ENCODE measurements around the gene USP10.

USP10 gene

DNA sequence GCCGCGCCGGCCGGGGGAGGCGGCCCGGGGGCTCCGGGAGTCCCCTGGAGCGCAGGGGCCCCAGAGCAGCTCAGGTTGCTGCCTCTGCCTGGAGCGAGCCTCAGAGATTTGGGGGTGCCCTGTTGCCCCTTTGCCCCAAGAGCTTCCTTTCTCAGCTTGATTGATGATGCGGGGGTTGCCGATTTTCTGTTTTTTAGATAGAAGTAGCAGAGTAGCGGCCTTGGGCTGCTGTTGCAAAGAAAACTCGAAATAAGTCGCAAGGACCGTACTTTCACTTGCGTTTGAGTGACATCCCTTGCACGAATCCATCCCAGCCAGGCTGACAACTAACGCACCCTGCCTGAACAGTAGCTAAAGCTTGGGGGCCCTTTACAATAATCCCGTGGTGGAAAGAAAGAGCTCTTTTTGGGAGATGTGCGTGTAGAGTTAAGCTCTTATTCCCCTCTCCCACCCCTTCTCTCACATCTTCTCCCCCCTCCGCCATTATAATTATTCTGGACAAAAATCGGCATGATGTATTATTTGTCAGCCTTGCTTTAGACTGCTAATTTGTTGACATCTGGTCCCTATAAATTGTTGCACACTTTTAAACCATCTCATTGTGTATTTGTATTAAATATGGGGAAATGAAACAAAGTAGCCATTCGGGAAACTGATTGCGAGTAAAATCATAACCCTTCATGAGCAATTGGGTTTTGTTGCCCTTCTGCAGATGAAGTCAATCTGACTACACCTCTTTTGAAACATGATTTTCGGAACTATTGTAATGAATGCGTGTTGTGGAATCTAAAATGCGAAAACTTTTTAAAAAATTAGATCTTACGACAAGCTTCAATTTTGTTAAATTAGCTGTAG is 873 bp downstream of the USP10 start:
- no peak for DNase-seq (ENCODE audit: low read depth)

DNA sequence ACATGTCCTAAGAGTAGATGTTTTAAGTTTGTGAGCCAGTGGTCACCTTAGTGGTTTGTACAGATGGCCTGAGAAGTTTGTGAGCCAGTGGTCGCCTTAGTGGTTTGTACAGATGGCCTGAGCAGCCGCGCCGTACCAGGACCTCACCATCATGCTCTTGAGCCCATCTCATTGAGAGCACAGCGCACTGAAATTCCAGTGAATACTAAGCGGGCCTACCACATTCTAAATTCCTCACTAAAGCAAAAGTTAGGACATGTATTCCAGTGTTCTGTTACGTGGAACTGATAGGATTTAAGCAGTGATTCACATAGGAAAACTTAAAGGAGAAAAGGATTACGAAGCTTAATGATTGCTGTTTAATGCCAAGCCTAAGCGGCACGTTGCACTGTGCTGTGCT is 3.9 kb downstream of the USP10 start:
- no peak for DNase-seq (ENCODE audit: low read depth)

DNA sequence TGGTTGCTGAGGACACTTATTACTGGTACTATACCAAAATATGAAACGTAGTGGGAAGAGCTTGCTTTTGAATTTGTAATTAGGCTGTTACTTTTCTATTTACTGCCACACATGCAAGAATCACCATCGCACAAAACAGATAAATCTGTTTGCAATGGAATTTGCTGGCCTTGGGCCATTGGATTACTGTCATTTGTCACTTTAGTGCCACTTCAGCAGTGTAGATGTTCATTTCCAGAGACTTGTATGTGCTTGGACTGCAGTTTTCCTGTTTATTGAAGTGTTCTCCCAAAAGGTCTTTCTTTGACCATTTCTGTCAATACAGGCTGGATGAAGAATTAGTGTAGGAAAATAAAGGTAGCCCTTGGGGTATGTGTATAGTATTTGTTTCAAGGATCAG is 4.5 kb downstream of the USP10 start:
- no peak for DNase-seq (ENCODE audit: low read depth)

DNA sequence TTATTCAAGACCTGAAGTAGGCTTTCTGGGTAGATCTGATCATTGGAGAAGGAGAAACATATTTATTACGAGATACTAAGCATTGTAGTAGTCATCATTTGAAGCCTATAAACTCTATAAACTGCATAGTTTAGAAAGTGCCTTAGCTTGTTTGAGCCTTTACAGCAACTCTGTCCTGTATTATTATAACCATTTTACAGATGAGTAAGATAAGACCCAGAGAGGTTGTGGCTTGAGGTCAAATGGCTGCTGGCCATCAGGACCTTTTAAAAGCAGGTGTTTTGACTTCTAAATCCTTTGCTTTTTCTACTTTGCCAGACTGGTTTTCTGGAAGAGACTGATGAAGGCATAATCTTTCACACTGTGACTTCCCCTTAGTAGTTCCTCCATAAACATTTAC is 7.1 kb downstream of the USP10 start:
- no peak for DNase-seq (ENCODE audit: low read depth)

DNA sequence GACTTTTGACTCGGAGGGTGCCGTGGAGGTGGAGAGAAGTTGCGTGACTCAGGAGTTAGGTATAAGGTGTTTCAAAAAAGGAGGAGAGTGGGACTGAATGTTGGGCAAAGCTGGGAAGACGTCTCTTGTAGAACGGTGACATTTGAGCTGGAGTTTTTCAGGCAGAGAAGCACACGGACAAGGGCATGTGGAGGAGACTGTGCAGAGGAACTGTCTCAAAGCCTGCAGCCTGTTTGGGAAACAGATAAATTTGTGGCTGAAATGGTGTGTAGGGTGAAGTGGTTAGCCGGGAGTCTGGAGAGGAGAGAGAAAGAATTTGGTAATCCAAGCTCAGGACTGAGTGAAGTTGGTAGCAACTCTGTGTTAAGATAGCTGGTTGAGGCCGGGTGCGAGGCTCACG is 9.8 kb downstream of the USP10 start:
- no peak for DNase-seq (ENCODE audit: low read depth)

DNA sequence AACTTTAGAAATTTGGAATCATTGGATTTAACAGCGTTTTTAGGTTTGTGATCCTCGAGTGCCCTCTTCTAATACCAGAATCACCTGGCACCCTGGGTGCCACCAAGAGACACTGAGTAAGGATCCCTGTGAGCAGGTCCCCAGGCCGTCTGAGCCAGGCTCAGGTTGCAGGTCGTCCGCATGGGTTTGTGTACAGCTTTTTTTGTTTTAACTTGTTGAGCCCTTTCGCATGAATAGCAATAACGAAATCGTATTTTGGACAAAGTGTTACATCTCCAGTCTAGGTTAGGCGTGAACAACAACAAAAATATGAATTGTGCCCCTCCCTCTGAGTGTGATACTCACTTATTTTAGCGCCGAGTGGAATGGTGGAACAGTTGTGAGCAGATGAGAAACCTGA is 10.9 kb downstream of the USP10 start:
- no peak for DNase-seq (ENCODE audit: low read depth)

DNA sequence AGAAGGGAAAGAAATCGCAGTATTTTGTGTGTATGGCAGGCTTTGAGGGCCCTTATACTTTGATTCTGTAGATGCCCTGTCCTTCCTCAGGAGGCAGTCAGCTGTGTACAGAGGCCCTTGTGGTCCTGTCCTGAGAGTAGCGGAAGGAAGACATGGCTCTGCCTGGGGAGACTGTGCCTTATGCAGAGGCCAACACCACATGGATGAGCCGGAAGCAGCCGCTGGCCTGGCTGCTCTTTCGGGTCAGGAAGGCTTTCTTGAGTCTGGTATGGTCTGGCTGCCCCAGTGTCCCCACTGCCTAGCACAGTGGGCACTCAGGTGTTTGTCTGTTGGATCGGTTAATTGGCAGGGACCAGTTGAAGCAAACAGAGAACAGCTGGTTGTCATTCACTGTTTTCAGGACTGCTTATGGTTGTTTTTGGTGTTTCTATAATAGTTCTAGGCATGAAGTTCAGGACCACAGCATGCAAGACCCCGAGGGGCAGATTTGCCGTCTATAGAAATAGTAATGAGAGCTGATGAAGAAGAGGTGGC is 12.4 kb downstream of the USP10 start:
- no peak for DNase-seq (ENCODE audit: low read depth)

DNA sequence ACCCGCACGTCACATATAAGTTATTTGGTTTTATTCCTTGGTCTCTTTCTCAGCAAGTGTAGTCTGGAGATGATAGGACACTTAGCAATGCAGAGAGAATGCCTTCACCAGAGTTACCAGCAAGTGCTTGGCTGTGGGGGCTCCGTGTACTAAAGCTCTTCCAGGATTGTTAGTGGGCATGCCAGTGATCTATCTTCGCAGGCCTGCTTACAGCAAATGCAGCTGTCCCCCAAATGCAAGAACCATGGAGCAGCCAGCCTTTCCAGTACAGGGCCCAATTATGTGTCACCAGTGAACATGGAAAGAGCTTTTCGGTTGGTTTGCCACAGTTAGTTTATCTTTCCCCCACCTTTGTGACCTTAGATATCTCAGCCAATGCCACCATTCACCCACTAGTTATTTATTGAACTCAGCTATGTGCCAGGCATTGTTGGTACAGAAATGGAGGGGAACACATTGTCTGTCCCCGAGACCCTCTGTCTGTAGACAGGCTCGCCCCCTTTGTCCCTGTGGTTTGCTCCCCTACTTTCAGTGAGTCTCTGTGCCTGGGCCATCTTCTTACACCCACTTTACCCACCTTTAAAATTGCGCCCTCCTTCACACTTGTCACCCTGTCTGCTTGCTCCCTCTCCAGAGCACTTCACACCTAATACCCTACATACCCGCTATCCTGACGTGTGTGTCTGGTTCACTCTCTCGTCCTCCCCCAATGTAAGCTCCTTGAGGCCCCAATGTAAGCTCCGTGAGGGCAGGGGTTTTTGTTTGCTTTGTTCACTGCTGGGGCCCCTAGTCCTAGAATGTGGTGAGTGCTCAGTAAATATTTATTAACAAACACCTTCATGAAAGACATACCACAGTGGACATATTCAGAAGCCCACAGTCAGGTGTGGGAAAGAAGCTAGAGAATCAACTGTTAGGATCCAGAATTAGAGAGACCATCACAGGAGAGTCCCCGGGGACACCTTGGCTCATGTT is 13.3 kb downstream of the USP10 start:
- no peak for DNase-seq (ENCODE audit: low read depth)

DNA sequence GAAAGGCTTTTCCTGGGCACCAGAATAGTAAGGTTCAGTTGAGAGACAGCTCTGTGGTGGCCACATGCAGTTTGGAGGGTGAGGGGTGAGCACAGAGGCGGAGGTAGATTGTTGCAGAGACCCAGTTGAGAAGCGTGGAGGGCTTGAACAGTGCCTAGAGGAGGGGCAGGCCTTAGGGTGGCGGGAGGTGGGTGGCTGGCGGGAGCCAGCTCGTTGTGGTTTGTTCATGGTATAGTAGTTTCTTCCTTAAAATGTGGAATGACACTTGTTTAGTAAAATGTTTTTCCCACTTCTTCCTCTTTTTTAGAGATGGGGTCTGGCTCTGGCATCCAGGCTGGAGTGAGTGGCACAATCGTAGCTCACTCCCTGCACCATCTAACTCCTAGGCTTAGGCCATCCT is 14.2 kb downstream of the USP10 start:
- DNase-seq (ENCODE audit: low read depth): no peak

DNA sequence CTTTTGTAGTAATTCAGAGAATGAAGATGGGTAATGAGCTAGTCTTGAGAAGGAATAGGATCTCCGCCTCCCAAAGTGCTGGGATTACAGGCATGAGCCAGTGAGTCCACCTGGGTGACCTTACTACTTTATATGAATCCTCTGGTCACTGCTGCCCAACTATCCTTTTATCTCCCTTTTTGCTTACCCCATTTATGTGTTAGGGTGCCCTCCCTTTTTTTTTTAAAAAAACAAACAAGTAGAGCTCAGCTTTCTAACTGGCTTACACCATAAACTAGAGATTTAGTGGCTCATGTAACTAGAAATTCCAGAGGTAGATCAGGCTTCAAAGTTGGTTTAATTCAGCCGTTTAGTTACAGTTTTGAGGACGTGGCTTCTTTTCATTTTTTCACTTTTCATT is 15.6 kb downstream of the USP10 start:
- no peak for DNase-seq (ENCODE audit: low read depth)

DNA sequence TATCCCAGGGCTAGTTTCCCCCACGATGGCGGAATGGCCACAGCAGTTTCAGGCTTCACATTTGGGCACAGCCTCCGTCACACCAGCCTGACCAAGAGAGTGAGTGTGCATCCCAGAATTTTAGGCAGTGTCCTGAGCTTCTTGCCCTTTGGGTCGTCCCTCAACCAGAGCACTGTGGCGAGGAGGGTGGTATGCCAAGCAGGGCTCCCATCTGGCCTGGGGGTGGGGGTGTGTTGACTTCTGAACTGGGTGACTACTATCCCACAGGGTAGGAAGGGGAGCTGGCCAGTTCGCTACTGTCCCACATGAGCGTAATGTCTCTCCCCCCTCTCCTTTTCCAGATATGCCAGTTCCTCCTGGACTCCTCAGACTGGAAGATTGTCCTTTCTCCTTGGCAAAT is 16.1 kb downstream of the USP10 start:
- no peak for DNase-seq (ENCODE audit: low read depth)

DNA sequence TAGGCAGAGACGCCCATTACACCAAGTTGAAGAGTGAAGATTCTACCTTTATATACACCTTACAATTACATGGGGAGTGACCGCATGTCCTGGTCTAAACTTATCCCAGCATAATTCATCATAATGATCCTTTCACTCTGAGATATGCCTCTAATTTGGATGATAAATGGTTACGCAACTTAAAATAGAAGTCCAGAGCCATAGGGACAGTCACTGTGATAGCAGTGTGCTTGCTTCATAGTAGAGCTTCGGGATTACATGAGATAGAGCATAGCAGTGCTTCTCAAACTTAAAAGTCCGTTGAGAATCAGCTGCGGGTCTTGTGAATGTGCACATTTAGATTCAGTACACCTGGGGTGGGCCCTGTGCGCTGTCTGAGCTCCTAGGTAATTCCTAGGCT is 16.9 kb downstream of the USP10 start:
- no peak for DNase-seq (ENCODE audit: low read depth)

DNA sequence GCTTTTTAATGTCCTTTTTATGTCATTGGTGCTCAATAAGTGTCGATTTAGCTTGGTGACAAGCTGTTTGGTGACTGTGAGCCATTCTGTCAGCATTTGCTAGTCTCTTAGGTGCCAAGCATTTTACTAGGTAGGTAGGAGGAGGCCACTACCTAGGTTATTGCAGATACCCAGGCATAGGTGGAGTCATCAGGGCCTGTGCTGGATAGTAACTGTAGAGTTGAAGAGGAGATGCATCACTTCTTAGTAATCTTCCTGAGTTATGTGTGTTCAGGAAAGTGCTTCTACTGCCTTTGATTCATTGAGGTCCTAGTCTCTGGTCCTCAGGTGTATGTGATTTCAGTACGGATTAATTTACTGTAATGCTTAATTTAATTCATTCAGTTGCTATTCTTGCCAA is 17.7 kb downstream of the USP10 start:
- no peak for DNase-seq (ENCODE audit: low read depth)

DNA sequence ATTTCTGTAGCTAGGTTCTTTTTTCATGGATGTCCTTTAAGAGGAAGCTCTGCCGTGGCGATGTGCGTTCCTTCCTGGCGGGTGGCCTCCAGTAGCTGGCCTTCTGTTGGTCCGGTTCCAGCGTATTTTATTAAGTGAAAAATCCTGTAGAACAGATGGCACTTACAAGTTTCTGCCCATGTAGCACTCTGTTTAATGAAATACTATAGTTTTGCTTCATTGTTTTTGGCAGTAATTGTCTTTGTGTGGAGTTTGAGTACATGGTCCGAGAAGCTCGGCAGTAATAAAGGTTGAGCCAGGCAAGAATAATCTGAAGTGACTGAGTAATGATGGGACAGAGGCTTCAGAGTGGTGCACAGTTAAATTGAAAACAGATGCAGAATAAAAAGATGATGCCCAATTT is 20.4 kb downstream of the USP10 start:
- peak; percentile 50 for DNase-seq (ENCODE audit: low read depth)

DNA sequence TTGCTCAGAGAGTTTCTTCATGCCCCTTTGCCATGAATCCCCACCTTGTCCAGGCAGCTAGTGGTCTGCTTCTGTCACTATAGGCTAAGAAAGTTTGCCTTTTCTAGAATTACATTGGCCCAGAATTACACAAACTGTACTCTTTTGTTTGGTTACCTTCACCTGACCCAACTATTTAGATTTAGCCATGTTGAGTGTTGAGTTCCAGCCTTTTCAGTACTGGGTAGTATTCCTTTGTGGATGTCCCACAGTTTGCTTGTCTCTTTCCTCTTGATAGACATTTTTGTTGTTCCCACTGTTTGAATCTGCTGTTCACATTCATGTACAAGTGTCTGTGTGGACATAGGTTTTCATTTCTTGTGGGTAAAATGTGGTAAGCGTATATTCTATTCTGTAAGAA is 22.3 kb downstream of the USP10 start:
- DNase-seq (ENCODE audit: low read depth): no peak

DNA sequence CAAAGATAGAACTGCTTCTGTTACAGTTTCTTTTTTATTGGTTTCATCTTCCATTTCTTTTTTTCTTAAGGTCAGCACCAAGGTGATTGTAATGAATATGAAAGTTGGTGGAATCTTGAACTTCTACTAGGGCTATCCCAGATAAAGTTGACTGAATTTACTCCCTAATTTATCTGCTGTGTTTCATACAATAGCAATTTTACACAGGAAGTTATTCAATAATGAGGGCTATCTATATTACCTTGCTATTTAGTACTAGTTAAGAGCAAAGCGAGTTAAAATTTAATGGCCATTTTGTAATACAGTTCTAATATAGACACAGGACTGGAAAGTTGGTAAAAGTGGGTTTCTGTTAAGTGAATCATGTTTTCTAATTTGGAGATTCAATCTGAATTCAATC is 24.1 kb downstream of the USP10 start:
- no peak for DNase-seq (ENCODE audit: low read depth)

DNA sequence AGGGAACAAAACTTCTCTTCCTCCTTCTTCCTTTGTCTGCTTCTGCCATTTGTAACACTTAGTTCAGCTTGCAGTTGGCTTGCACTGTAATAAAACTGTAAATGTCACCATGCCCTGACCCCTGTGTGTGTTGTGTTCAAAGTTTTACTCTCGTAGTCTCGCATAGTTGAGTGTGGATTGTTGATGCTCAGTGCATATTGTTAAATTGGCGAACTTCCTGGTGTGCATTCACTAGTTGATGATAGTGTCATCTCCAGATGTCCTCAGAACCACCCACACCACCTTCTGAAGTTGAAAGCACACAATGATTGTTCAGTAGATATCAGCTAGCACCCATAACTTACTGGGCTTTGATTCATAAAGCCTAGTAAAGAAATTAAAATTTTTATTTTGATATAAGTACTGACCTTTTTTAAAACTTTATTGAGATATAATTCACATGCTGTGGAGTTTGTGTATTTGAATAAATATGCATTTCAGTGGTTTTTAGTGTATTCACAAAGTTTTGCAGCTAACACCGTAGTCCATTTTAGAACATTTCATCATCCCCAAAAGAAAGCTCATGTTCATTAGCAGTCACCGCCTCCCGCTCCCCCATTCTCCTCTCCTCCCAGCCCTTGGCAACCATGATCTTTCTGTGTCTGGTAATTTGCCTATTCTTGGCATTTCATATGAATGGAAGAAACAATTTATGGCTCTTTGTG is 25.0 kb downstream of the USP10 start:
- DNase-seq (ENCODE audit: low read depth): no peak

DNA sequence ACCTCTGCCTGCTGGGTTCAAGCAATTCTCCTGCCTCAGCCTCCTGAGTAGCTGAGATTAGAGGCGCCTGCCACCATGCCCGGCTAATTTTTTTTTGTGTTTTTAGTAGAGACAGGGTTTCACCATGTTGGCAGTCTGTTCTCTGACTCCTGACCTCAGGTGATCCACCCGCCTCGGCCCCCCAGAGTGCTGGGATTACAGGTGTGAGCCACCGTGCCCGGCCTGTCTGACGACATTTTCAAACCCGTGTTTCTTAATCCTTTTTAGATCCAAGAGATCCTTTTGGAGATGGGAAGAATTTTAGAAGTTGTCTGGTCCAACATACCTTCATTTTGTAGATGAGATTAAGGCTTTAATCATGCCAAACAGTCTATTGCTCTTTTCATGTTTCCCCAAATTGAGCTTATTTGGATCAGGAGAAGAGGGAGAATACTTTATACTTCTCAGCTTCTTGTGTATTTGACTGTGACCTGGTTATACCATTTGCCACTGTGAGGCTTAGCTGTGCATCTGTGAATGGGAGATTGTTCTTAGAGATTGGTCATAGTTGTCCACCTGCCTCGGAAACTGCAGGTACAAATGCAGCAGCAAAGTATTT is 25.8 kb downstream of the USP10 start:
- no peak for DNase-seq (ENCODE audit: low read depth)

DNA sequence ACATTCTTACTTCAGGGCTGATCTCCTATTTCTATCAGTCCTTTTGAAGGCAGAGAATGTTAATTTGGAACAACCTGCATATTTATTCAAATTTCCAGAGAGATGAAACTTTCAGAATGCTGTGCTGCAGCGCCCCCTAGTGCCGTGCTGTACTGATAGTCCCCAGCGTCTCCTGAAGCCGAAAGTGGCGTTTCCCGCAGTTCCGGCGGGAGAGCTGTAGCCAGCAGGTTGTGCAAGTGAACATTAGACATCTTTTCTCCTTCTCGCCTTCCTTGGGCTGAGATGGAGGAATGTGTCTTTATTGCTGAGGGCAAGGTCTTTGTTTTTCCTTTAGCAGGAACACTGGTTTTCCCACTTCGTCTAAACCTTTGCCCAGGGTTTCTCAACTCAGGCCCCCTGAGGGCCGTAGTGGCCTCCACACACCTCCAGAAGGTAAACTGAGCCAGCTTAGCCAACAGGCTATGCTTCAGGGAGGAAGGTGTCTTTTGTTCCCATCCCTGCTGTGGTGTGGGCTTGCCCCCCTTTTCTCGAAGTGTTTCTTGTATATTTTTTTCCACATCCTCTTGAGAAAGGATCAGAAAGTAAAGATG is 26.4 kb downstream of the USP10 start:
- peak; percentile 64 for DNase-seq (ENCODE audit: low read depth)

DNA sequence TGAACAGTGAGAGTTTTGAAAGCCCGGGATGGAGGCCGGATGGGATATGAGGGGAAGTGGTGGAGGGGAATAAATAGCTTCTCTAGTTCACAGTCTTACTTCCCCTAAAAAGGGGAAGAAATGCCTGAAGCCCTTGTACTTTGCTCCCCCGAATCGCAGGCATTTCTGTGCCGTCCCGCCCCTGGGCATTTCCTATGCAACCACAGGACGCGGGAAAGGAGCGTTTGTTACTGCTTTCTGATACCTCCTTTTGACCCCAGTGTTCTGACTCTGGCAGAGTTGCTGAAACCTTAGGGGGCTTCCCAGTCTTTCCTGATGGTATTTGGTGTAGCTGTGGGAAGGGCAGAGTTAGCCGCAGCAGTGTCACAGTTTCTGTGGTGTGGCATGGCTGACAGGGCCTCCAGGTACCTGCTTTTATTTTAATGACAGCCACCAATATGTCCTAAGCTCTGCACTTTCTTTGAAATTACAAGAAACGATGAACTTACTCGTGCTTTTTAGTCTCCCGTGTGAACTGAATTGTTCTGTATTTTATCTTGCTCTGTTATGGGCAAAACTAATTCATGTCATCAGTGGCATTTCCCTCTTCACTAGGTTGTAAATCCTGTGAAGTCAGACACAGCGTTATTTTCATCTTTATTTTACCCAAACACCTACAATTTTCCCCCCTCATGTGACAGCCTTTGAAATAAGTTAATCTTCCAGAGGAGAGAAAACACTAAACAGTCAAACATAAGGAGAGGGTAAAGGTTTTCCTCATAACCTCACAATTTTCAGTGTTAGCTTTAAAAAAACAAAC is 27.1 kb downstream of the USP10 start:
- no peak for DNase-seq (ENCODE audit: low read depth)

Measured in GM04504 (cell line).